GM23338 (cell line): ENCODE results near the gene HSD11B1L. TPM values are rescaled to one million over a fixed set of nuclear protein-coding genes. Genes with fewer than 3 reads are reported as not detected.
"Not testable (repeated sequence)": the region's sequence is repeated elsewhere in the genome, so short reads cannot be mapped to it uniquely, and the experiment has no call there.

Experiments
- ATAC-seq: fragments of 200-7000 bp; cut with Tn5 transposase; 3 replicates; pipeline ENCODE4 v1.9.1; 2020
- DNase-seq: peaks from one replicate; pipeline ENCODE4 v3.0.0-alpha.2; 2015; ENCODE audit warnings: low spot score
- H2AFZ ChIP-seq: fragments of 200-600 bp; sonication (generic); 2 replicates; pipeline ENCODE4 v1.8.0; 2016; ENCODE audit warnings: antibody characterized with exemption, mild to moderate bottlenecking, moderate library complexity
- H3F3A ChIP-seq: fragments of 200-600 bp; sonication (generic); replicated peaks from 2 replicates; pipeline ENCODE4 v1.8.0; 2017; ENCODE audit warnings: antibody characterized with exemption, mixed run types, low read depth
- H3K27ac ChIP-seq: fragments of 200-600 bp; sonication (generic); 2 replicates; pipeline ENCODE4 v1.6.1; 2016; ENCODE audit warnings: low read depth
- H3K27me3 ChIP-seq: fragments of 200-600 bp; sonication (generic); 2 replicates; pipeline ENCODE4 v1.8.0; 2016; ENCODE audit warnings: mild to moderate bottlenecking, mixed run types, moderate library complexity; ENCODE audit not compliant: insufficient read depth
- H3K36me3 ChIP-seq: fragments of 200-600 bp; sonication (generic); 2 replicates; pipeline ENCODE4 v1.8.0; 2016; ENCODE audit warnings: mild to moderate bottlenecking; ENCODE audit not compliant: insufficient read depth
- H3K4me1 ChIP-seq: fragments of 200-600 bp; sonication (generic); 2 replicates; pipeline ENCODE4 v1.8.0; 2016; ENCODE audit warnings: mild to moderate bottlenecking, moderate library complexity; ENCODE audit not compliant: insufficient read depth
- H3K4me2 ChIP-seq: fragments of 200-600 bp; sonication (generic); 2 replicates; pipeline ENCODE4 v1.7.1; 2017; ENCODE audit warnings: mixed run types
- H3K4me3 ChIP-seq: fragments of 200-600 bp; sonication (generic); 2 replicates; pipeline ENCODE4 v1.6.1; 2016; ENCODE audit warnings: mixed run types
- H3K79me2 ChIP-seq: fragments of 200-600 bp; sonication (generic); replicated peaks from 2 replicates; pipeline ENCODE4 v1.8.0; 2017; ENCODE audit warnings: mild to moderate bottlenecking; ENCODE audit not compliant: insufficient read depth
- H3K9me2 ChIP-seq: fragments of 200-600 bp; sonication (generic); 2 replicates; pipeline ENCODE4 v1.8.0; 2017; ENCODE audit not compliant: insufficient read depth
- H4K20me1 ChIP-seq: fragments of 200-600 bp; sonication (generic); replicated peaks from 2 replicates; pipeline ENCODE4 v1.8.0; 2017; ENCODE audit warnings: mild to moderate bottlenecking; ENCODE audit not compliant: insufficient read depth
- H3K27ac Mint-ChIP-seq: 2 replicates; pipeline ENCODE4 v1.8.0; 2020; ENCODE audit warnings: inconsistent platforms, mild to moderate bottlenecking, moderate library complexity, mixed read lengths
- H3K27me3 Mint-ChIP-seq: 3 replicates; pipeline ENCODE4 v1.8.0; 2022; ENCODE audit warnings: low read depth, mild to moderate bottlenecking, moderate library complexity, mixed read lengths, inconsistent platforms; ENCODE audit not compliant: insufficient read depth, poor library complexity
- H3K36me3 Mint-ChIP-seq: 3 replicates; pipeline ENCODE4 v1.8.0; 2021; ENCODE audit warnings: low read depth, mild to moderate bottlenecking, inconsistent platforms, moderate library complexity, mixed read lengths
- H3K4me1 Mint-ChIP-seq: 3 replicates; pipeline ENCODE4 v1.8.0; 2020; ENCODE audit warnings: mild to moderate bottlenecking, inconsistent platforms, mixed read lengths
- H3K4me3 Mint-ChIP-seq: 3 replicates; pipeline ENCODE4 v1.8.0; 2021; ENCODE audit warnings: moderate library complexity, mild to moderate bottlenecking, inconsistent platforms, mixed read lengths
- H3K9me3 Mint-ChIP-seq: 3 replicates; pipeline ENCODE4 v1.8.0; 2020; ENCODE audit warnings: moderate library complexity, mild to moderate bottlenecking, inconsistent platforms, mixed read lengths
- CREB1 ChIP-seq: fragments of 250-450 bp; sonication (Bioruptor Pico); IDR thresholded peaks from 2 replicates; pipeline ENCODE4 v1.5.0; 2020; ENCODE audit warnings: low read depth, mild to moderate bottlenecking, moderate library complexity
- ETS1 ChIP-seq: IDR thresholded peaks from 2 replicates; pipeline ENCODE4 v1.6.1; 2016; ENCODE audit warnings: antibody characterized with exemption
- EZH2phosphoT487 ChIP-seq: fragments of 200-600 bp; sonication (generic); IDR thresholded peaks from one replicate; pipeline ENCODE4 v1.8.1; 2018; ENCODE audit warnings: antibody characterized with exemption; ENCODE audit not compliant: unreplicated experiment
- NANOG ChIP-seq: IDR thresholded peaks from 2 replicates; pipeline ENCODE4 v1.6.1; 2016; ENCODE audit warnings: antibody characterized with exemption, borderline replicate concordance
- POLR2AphosphoS5 ChIP-seq: IDR thresholded peaks from 2 replicates; pipeline ENCODE4 v1.6.1; 2016; ENCODE audit warnings: antibody characterized with exemption, low read depth
- ZNF331 ChIP-seq: fragments of 250-450 bp; sonication (Bioruptor Pico); IDR thresholded peaks from 2 replicates; pipeline ENCODE4 v1.5.0; 2020; ENCODE audit warnings: low read depth, mild to moderate bottlenecking, moderate library complexity
- polyA plus RNA-seq: library from polyadenylated mRNA; unstranded; fragments of >200 nt; fragmentation: Nextera tagmentation; extraction: Ambion mirVana; gene quantifications from 2 replicates; pipeline ENCODE4 v1.2.1, GENCODE V29; 2016
- total RNA-seq: library from RNA; depleted of rRNA; stranded (reverse); fragments of >200 nt; shearing (Covaris generic); gene quantifications from 2 replicates; pipeline ENCODE4 v1.2.3, GENCODE V29; 2014
- TF ChIP-seq, protein P1 (sequence below): IDR thresholded peaks from one replicate; pipeline ENCODE4 v1.6.1; 2018; ENCODE audit warnings: antibody characterized with exemption; ENCODE audit not compliant: unreplicated experiment

The HSD11B1L gene
- total and polyA plus RNA-seq, 2 experiments from 2014 or later = 12.9 to 18.4 TPM

- peak; percentile 87 for TF ChIP-seq ETS1
- TF ChIP-seq NANOG = no peak; the same call in 1 of the 2 replicates
- TF ChIP-seq EZH2phosphoT487 = no peak
- peak; percentile 90 for TF ChIP-seq POLR2AphosphoS5
- peak; percentile 97 for TF ChIP-seq CREB1 (CRISPR knock-in tag)
Observed at GRCh38 chr19:5719961-5720790, 39.3 kb downstream of the HSD11B1L start, which contains the start of the genes CATSPERD and LONP1 (continued).

- Histone ChIP-seq H2AFZ (no peak overlapping the region), H3K4me2 (no peak overlapping the region), H3K27me3 (no peaks in the 10 kb centered on the region), H3K36me3 (no peaks in the 10 kb centered on the region), H3K27ac (no peak overlapping the region), H3K4me1 (no peaks in the 10 kb centered on the region), H3F3A (no peaks in the 10 kb centered on the region), H3K79me2 (no peaks in the 10 kb centered on the region), H4K20me1 (no peaks in the 10 kb centered on the region), H3K4me3 (no peak overlapping the region), H3K9me2 (no peaks in the 10 kb centered on the region)
- no peak for DNase-seq
- Mint-ChIP-seq H3K27ac (no peak overlapping the region), H3K9me3 (peaks cover 4% of the 10 kb centered on the region; the same call in 1 of the 3 replicates), H3K4me1 (no peaks in the 10 kb centered on the region), H3K36me3 (no peaks in the 10 kb centered on the region), H3K27me3 (no peaks in the 10 kb centered on the region), H3K4me3 (no peak overlapping the region)
- TF ChIP-seq, protein P1, sequence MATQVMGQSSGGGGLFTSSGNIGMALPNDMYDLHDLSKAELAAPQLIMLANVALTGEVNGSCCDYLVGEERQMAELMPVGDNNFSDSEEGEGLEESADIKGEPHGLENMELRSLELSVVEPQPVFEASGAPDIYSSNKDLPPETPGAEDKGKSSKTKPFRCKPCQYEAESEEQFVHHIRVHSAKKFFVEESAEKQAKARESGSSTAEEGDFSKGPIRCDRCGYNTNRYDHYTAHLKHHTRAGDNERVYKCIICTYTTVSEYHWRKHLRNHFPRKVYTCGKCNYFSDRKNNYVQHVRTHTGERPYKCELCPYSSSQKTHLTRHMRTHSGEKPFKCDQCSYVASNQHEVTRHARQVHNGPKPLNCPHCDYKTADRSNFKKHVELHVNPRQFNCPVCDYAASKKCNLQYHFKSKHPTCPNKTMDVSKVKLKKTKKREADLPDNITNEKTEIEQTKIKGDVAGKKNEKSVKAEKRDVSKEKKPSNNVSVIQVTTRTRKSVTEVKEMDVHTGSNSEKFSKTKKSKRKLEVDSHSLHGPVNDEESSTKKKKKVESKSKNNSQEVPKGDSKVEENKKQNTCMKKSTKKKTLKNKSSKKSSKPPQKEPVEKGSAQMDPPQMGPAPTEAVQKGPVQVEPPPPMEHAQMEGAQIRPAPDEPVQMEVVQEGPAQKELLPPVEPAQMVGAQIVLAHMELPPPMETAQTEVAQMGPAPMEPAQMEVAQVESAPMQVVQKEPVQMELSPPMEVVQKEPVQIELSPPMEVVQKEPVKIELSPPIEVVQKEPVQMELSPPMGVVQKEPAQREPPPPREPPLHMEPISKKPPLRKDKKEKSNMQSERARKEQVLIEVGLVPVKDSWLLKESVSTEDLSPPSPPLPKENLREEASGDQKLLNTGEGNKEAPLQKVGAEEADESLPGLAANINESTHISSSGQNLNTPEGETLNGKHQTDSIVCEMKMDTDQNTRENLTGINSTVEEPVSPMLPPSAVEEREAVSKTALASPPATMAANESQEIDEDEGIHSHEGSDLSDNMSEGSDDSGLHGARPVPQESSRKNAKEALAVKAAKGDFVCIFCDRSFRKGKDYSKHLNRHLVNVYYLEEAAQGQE = no peak
- TF ChIP-seq ETS1 (no peak), ZNF331 (no peak)
- no peak for ATAC-seq
Observed at GRCh38 chr19:5727453-5728050, 46.7 kb downstream of the HSD11B1L start.

- H3K27me3 ChIP-seq, H3K36me3 ChIP-seq, H3K36me3 Mint-ChIP-seq, H3K4me1 ChIP-seq, H3F3A ChIP-seq, H3K4me1 Mint-ChIP-seq, H3K4me3 Mint-ChIP-seq, H3K27ac ChIP-seq, DNase-seq, H3K4me3 ChIP-seq, H3K9me3 Mint-ChIP-seq, H2AFZ ChIP-seq, ATAC-seq, H4K20me1 ChIP-seq, H3K9me2 ChIP-seq, H3K27me3 Mint-ChIP-seq, H3K79me2 ChIP-seq, H3K4me2 ChIP-seq, H3K27ac Mint-ChIP-seq: not testable (repeated sequence)
Observed at GRCh38 chr19:5733172-5733571, 52.3 kb downstream of the HSD11B1L start.
